ENCODE data around the gene CDV3. TPM values are rescaled to one million over a fixed set of nuclear protein-coding genes. Genes with fewer than 3 reads are reported as not detected.

Gene CDV3, protein sequence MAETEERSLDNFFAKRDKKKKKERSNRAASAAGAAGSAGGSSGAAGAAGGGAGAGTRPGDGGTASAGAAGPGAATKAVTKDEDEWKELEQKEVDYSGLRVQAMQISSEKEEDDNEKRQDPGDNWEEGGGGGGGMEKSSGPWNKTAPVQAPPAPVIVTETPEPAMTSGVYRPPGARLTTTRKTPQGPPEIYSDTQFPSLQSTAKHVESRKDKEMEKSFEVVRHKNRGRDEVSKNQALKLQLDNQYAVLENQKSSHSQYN
- 195 and 288 TPM in 2 replicates for total RNA-seq

DNA sequence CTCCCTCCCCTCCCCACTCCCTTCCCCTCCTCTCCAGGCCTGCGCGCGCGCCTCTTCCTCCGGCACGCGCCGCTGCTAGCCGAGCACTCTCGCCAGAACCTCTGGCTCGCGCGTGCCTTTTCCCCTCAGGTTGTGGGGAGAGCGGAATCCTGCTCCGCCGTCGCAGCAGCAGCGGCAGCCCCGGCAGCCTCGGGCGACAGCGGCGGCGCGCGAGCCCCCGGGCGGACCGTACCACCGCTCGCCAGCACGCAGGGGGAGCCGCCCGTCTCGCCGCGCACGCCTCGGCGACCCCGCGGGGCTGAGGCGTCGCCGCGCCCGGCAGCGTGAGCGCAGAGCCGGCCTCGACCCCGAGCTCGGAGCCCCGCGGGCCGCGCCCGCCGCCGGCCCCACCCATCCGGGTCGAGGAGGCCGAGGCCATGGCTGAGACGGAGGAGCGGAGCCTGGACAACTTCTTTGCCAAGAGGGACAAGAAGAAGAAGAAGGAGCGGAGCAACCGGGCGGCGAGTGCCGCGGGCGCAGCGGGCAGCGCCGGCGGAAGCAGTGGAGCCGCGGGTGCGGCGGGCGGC lies at the start of gene CDV3:
CDV3 (plus strand) TSS at position 58 of the 566 bp plus-strand sequence; CDS start at position 417, 359 bp downstream.

Other genes starting within 250 kb of the CDV3 start
- not detected in 2 replicates for gene BFSP2, start 173.6 kb upstream of the CDV3 start, total RNA-seq
- 25.3 and 34.2 TPM in 2 replicates for gene TOPBP1, start 88.3 kb downstream of the CDV3 start, total RNA-seq
- gene TF, start 172.7 kb downstream of the CDV3 start, total RNA-seq, result under 0.01 TPM in 1 of 2 replicates, not detected in the other
- 76.0 and 92.3 TPM in 2 replicates for gene SRPRB, start 232.1 kb downstream of the CDV3 start, total RNA-seq